GM11168 (cell line): ENCODE results near the gene SETBP1.

ENCODE experiments used
- in situ Hi-C: fragments of 300-500 bp; cut with MboI; formaldehyde crosslinking; loops from one replicate; pipeline ENCODE4 v1.12.0; 2022; ENCODE audit warnings: low sequenced_read_pairs; ENCODE audit not compliant: unreplicated experiment

The SETBP1 gene

DNA sequence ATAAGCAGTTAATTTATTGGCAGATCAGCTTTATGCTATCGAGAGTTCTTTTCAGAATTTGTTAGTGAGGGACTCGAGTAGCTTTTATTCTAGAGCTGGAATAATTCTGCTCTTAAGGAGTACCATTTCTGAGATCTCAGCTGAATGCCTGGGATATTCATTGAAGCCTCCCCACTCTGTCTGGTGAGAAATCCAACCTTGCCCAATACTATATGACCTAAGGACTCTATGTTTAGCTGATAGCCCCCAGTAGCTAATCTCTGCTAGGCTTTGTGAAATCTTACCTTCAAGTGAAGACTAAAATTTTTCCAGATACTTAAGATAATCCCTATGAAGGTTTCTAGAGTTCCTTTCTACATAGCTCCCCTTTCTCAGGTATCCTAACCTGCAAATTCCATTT lies 261.4 kb downstream of the SETBP1 start:
- in situ Hi-C loops, result no loop called here

DNA sequence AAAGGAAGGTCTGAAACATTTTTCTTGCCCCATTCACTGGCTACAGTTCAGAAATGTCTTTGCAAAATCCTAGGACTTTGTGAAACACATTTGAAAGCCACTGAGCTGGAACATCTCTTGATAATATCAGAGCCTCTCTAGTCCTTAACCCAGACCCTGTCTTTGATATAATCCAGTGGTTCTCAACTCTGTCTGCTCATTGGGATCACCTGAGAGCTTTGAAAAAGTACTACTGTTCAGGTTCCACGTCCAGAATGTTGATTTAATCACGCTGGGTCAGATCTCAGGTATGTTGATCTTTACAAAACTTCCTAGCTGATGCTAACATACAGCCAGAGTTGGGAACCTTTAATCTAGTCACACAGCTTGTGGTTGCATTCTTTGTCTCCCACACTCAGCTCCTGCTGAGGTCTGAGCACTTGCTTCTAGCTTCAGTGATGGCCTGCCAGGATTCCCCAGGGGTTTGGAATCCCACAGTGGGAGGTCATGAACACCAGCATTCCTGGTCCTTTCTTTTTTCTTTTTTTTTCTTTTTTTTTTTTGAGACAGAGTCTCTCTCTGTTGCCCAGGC lies 262.7 kb downstream of the SETBP1 start:
- in situ Hi-C loops, result no loop called here

DNA sequence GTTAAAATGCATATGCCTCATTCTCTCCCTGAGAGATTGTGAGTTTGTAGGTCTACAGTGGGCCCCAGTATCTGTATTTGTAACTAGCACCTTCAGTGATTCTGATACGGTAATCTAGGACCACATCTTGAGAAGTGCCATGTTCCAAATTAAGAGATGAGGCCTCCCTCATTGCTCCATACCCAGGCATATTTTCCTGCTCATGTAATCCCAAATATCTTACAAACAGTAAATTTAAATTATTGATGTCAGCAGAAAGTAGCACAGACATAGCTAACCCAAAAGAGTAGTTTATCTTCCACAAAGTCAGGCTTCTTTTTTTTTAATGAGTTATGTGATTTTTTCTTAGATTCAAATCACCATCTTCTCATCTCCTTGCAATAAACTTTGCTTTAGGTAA lies 263.8 kb downstream of the SETBP1 start:
- in situ Hi-C loops, result no loop called here

DNA sequence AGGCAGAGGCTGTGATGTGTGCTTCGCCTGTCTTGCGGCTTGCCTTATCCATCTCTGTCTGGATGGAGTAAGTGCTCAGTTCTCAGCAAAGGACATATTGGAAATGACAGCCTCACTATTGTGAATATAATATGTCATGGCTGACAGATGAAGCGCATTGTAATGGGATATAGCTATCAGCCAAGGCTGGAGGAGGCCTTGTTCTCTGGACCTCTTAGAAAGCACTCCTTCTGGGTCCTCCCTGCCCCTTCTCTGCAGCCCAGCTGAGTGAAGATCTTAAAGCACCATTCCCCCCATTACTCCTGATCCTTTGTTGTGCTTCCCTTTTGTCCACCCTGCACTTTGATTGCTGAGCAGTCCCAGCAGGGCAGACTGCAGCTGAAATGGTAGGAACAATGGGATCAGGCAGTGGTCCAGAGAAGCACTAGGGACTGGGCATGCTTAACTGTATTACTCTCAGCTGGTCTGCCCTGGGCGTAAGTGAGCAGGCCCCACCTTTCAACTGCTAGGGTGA lies 265.3 kb downstream of the SETBP1 start:
- in situ Hi-C loops, result no loop called here

DNA sequence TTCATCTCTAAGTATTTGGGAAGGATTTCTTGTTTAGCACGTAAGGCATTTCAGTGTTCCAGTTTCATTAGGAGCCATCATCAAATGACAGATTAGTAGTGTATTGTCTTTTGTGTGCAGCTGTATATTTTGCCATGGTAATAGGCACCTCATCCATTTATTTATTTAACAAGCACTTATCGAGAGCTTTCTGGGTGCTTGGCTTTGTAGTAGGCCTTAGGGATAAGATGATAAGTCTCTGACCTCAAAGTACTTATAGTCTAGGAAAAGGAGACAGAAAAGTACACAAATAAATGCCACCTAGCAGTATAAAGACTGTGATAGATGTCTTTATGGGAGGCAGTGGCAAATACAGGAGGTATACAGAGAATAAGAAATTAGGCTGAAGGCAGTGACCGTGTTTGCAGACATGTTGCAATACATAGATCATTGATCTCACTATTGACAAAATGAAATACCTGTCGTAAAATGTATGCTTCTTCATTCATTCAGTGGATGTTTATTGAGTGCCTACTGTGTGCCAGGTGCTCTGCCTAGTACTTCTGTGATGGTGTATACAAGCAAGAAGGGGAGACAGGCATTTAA lies 265.9 kb downstream of the SETBP1 start:
- in situ Hi-C loops, result no loop called here

DNA sequence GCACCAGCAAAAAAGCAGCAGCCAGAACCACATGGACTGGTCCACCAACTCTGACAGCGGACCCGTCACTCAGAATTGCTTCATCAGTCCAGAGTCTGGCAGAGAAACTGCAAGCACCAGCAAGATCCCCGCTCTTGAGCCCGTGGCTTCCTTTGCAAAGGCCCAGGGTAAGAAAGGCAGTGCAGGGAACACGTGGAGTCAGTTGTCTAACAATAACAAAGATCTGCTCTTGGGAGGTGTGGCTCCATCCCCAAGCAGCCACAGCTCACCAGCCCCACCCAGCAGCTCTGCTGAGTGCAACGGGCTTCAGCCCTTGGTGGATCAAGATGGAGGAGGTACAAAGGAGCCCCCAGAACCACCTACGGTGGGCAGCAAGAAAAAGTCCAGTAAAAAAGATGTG lies 269.3 kb downstream of the SETBP1 start:
- in situ Hi-C loops, result no loop called here

DNA sequence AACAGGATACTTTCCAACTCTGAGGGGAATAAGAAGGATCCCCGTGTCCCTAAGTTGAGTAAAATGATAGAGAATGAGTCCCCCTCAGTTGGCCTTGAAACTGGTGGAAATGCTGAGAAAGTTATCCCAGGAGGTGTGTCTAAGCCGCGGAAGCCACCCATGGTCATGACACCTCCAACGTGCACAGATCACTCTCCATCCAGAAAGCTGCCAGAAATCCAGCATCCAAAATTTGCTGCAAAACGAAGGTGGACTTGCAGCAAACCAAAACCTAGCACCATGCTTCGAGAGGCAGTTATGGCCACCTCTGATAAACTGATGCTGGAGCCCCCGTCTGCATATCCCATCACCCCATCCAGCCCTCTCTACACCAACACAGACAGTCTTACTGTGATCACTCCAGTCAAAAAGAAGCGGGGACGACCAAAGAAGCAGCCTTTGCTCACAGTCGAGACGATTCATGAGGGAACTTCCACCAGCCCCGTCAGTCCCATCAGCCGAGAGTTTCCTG lies 270.1 kb downstream of the SETBP1 start:
- in situ Hi-C loops, result no loop called here

DNA sequence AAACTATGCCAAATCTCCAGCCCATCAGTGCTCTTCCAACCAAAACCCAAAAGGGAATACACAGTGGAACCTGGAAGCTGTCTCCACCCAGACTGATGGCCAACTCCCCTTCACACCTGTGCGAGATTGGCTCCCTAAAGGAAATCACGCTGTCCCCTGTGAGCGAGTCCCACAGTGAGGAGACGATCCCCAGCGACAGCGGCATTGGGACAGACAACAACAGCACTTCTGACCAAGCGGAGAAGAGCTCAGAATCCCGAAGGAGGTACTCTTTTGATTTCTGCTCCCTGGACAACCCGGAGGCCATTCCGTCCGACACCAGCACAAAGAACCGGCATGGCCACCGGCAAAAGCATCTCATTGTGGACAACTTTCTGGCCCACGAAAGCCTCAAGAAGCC lies 271.1 kb downstream of the SETBP1 start:
- in situ Hi-C loops, result no loop called here

DNA sequence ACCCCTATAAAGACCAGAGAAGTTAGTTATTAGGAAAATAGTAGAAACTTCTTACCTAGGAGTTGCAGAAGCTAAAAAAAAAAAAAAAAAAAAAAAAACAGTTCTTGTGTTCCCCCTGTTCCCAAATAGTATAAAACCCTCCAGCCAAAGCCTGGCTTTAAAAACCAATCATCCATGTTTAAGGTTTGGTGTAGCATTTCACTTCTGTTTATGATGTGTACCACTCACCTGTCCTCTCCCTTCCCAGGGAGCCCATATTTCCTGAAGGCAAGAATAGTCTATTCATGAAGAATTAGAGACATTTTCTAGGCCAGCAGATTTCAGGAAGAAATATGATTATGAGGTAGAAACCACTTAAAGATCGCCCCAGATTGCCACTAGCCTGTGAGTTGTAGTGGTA lies 273.6 kb downstream of the SETBP1 start:
- in situ Hi-C loops, result no loop called here

DNA sequence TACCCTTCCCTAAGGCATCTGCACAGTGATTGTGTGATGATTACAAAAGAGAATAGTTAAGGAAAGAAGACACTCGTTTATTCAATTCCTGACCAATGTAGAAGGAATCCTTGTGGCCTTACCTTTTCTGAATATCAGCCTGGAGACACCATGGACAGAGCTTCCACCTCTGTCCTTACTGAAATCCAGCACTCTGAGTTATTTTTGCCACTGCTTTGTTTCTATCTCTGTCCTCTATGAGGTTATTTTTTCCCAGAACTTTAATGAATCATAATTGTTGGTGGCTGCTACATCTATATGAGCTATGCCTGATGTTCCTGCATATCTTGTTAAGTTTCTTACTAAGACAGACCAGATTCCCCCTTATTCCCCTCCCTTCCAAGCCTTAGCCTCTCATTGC lies 275.1 kb downstream of the SETBP1 start:
- in situ Hi-C loops, result no loop called here

DNA sequence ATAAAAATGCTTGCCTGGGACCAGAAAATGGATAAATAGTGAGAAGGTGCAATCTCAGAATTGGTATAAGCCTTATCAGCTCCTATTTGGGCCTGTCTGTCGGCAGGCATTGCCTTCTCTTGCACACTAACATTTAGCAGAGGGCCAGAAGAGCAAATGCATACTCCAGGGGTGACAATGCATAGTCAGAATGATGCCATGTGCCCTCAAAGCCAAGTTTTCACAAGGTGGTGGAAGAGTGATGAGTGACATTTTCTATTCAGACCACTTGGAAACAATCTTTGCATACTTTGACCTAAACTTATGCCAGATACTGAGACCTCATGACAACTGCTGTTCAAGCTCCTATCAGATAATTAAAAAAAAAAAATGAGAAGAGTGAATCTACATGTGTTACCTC lies 276.3 kb downstream of the SETBP1 start:
- in situ Hi-C loops, result no loop called here

DNA sequence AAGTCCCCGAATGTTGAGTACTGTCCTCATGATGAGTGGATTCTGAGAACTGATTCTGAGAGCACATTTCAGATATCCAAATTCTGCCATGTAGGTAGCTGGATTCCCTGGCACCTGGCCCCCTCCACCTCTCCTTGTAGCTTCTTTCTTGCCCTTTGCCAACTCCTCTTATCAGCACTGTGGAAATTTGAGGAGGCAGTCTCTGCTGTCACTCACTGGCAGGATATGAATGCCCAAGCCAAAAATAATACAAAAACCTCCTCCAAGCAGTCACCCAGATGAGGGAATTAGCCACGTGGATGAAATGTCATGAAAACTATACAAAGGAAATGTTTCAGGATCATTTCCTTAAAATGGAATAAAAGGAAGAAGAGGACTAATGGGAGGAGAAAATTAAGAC lies 276.8 kb downstream of the SETBP1 start:
- in situ Hi-C loops, result no loop called here

DNA sequence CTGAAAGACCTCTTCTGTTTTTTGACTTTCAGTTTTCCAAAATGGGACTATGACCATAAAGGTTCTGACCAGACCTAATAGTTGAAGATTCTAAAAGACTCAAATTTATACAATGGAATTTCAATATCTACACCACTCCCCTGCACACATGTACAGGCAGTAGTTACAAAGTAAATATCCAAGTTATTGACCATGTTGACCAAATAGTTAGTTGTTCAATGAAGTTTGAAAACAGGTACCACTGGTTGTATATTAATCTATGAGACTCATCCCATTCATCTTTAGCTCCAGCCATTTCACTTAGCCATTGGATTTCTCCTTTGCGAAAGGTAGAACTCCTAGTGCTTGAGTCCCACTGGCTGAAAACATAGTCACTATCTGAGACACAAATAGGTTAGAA lies 277.4 kb downstream of the SETBP1 start:
- in situ Hi-C loops, result no loop called here

DNA sequence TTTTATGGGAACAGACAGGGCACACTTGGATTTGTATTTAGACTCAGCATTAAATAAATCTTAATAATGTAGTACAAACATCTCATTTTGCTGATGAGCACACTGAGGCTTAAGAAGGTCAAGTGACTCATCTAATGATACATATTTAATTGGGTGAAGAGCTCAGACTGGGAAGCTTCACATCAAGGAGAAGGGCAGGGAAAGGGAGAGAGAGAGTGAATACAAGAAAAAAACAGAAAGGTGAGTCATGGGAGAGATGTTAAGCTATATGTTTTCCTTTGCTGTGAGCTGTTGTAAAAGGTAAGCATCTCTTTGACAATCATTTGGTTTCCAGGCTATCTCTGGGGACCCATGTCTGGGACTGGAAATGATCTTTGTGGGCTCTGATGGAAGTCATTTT lies 277.8 kb downstream of the SETBP1 start:
- in situ Hi-C loops, result no loop called here

DNA sequence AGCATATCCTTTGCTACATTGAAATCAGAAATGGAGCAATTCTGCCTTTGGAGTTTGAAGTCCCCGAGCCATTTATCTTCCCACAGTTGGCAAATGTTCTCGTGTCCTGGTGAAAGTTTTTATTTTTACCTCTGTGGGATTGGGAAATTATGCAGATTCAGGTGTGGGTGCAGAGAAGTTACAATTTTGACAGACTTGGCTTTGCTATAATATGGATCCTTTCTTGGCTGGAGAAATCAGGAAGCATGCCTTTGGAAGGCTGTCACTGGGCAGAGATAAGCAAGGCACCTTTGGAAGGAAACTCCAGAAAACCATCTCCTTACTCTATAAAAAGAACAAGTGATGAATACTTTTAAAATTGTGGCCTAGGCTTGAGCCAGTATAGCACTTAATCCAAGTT lies 278.3 kb downstream of the SETBP1 start:
- in situ Hi-C loops, result no loop called here

DNA sequence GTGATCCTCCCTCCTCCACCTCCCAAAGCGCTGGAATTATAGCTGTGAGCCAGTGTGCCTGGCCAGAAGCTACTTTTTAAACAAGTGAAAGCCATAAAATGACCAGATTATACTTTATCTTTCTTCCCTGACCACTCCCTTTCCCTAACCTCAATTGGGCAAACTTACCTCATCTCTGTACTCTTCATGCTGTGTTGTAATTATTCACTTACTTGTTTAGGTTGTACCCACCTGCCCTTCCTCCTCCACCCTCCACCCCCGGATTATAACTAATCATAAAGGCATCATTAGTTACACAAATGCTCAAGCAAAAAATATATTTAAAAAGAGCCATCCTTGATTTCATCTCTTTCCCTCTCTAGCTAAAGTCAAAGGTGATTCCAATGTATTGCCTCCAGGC lies 279.9 kb downstream of the SETBP1 start:
- in situ Hi-C loops, result no loop called here

DNA sequence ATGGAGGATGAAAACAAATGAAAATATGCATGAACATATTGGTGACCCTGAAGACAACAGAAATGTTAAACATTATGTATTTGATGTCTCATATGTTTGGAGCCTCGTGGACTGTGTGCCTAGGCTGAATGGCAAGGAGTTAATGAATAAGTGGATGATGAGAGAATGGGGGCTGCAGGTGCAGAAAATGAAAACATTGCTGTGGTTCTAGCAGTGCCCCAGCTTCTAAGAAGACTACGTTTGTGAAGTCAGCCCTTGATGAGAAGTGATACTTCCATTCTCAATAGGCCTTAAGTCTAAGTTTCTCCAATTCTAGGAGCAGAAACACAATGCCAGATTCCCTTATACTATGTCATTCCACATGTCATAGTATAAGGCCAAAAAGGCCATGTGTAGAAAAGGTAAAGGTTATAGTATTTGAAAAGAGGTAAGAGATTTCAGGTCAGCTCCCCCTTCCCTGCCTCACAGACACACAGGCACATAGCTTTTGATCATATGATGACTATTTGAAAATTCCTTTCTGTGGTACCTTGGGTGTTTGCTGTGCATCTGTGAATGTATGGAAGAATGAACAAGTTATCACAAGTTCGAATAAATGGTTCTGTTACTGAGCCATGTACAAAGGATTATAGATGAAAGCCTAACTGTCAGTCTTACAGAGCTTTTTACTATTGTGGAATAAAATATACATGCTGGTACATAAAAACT lies 280.8 kb downstream of the SETBP1 start:
- in situ Hi-C loops, result no loop called here

DNA sequence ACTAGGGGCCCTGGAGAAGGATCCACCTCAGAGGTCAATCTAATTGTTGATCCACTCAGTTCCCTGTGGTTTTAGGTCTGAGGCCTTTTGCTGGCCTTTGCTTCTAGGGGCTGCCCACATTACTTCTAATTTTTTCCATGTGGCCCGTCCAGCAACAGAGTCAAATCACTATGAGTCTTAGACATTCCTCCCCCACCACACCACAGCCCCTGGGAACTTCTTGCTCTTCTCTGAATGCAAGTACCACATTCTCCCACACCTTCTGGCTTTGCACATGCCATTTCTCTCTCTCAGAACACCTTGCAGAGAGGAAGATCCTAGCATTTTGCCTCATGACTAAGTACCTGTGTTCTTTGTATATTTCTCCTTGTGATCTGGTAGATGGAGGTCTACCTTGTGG lies 286.9 kb downstream of the SETBP1 start:
- in situ Hi-C loops, result no loop called here

DNA sequence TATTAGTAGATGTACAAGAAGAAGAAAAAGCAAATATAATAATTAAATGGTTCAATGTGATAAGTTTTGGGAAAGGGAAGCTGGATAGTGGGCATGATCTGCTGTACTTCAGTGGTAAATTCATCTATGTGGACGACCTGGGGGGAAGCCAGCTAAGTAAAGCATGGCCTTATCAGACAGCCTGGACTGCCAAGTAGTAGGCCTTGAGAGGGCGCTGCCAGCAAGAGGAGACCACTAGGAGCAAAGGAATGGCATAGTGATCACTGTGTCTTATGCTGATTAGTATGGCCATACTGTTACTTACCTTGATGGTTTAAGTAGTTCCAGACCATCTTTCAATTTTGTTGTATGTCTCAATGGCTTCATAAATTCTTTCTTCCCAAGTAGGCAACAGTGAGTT lies 287.6 kb downstream of the SETBP1 start:
- in situ Hi-C loops, result no loop called here

DNA sequence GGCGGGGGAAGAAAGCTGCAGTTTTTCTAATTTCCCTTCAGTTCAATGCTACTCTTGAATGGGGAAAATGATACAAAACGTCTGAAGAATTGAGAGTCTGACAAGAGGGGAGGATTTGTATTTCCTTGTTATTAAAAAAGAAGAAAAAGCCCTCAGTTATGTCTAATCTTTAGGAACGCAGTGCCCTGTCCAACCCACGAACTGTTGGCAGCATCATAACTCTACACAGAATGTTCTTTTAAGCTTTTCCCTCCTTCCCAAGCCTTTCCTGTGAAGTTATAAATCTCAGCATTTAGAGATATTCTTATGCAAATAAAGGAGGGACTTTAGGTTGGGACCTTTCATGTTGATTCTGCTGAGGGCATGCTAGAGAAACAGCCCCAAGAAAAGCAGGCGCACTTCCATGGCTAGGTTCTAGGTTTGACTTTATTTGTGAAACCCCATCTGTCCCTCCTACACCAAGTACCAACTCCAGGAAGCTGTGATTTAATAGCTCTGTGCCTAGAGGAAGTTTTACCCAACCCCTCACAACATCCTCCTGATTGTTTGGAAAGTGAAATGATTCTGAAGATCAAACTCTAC lies 288.6 kb downstream of the SETBP1 start:
- in situ Hi-C loops, result no loop called here

DNA sequence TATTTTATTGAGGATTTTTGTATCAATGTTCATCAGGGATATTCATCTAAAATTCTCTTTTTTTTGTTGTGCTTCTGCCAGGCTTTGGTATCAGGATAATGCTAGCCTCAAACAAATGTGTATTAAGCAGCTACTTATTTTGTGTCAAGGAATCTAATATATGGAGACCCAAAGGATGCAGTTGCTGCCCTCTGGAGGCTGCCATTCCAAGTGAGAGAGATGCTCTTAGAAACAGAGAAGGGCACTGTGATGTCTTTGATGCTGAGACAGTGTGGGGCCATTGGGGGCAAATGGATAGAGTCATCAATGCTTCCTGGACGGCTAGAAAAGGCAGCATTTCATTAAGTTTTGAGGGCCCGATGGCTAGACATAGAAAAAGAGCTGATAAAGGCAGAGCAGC lies 292.6 kb downstream of the SETBP1 start:
- in situ Hi-C loops, result no loop called here
